ENCODE results near the gene KRTAP19-8.

The KRTAP19-8 gene

DNA sequence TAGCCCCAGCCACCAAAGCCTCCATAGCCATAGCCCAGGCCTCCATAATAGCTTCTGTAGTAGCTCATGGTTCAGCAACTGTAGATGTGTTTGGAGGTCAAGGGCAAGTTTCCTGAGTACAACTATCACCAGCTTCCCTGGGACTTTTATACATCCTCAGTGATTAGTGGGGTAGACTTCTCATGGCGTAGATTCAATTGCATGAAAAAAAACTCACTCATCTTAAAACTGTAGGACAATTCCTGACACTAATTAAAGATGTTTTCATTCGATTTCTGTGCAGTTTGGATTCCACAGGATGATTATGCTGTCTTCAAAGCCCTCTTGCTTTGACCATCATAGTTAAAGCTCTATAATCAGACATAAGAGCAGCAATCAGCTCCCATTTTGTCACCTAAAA, at the start of gene KRTAP19-8:
TSS of gene KRTAP19-8 (minus strand) at position 101 of the 400 bp plus-strand sequence. CDS start at position 68, 33 bp downstream.
- no peak within 1 kb of the TSS for H3K4me3 ChIP-seq (ENCODE audit: low read depth in 1 of 2, low read length in 2 of 2)
- H3K9ac ChIP-seq (ENCODE audit: low read depth in 1 of 2, low read length in 2 of 2) = no peak within 1 kb of the TSS
- H3K27me3 ChIP-seq (ENCODE audit: control insufficient read depth in 1 of 2, insufficient read depth in 2 of 2, low read length in 2 of 2) = no peaks in the 10 kb centered on the region
- no peaks in the 10 kb centered on the region for H3K36me3 ChIP-seq (ENCODE audit: control insufficient read depth in 1 of 2, insufficient read depth in 2 of 2, low read length in 2 of 2)
- no peak within 1 kb of the TSS for H3K27ac ChIP-seq (ENCODE audit: low read depth, low read length)
- H3K9me3 ChIP-seq (ENCODE audit: control insufficient read depth in 1 of 2, low read length in 2 of 2) = peaks cover 0 to 10% of the 10 kb centered on the region in 2 donors
- H3K4me1 ChIP-seq (ENCODE audit: control insufficient read depth in 1 of 2, insufficient read depth in 2 of 2, low read length in 2 of 2) = no peaks in the 10 kb centered on the region

GRCh38 chr21:31087639-31088473, 49.6 kb upstream of the KRTAP19-8 start:
- no peak overlapping the region for H3K4me3 ChIP-seq (ENCODE audit: low read depth in 1 of 2, low read length in 2 of 2)
- H3K9ac ChIP-seq (ENCODE audit: low read depth in 1 of 2, low read length in 2 of 2) = no peak overlapping the region
- no peaks in the 10 kb centered on the region for H3K27me3 ChIP-seq (ENCODE audit: control insufficient read depth in 1 of 2, insufficient read depth in 2 of 2, low read length in 2 of 2)
- H3K36me3 ChIP-seq (ENCODE audit: control insufficient read depth in 1 of 2, insufficient read depth in 2 of 2, low read length in 2 of 2) = no peaks in the 10 kb centered on the region
- H3K9me3 ChIP-seq (ENCODE audit: control insufficient read depth in 1 of 2, low read length in 2 of 2) = no peaks in the 10 kb centered on the region
- no peaks in the 10 kb centered on the region for H3K4me1 ChIP-seq (ENCODE audit: control insufficient read depth in 1 of 2, insufficient read depth in 2 of 2, low read length in 2 of 2)
- H3K27ac ChIP-seq (ENCODE audit: low read depth, low read length) = no peak overlapping the region

- no peak overlapping the region for H3K4me3 ChIP-seq (ENCODE audit: low read depth in 1 of 2, low read length in 2 of 2)
- no peaks in the 10 kb centered on the region for H3K4me1 ChIP-seq (ENCODE audit: control insufficient read depth in 1 of 2, insufficient read depth in 2 of 2, low read length in 2 of 2)
- H3K27me3 ChIP-seq (ENCODE audit: control insufficient read depth in 1 of 2, insufficient read depth in 2 of 2, low read length in 2 of 2) = no peaks in the 10 kb centered on the region
- no peaks in the 10 kb centered on the region for H3K9me3 ChIP-seq (ENCODE audit: control insufficient read depth in 1 of 2, low read length in 2 of 2)
- H3K9ac ChIP-seq (ENCODE audit: low read depth in 1 of 2, low read length in 2 of 2) = no peak overlapping the region
- no peak overlapping the region for H3K27ac ChIP-seq (ENCODE audit: low read depth, low read length)
- no peaks in the 10 kb centered on the region for H3K36me3 ChIP-seq (ENCODE audit: control insufficient read depth in 1 of 2, insufficient read depth in 2 of 2, low read length in 2 of 2)
Observed at GRCh38 chr21:31084689-31085088, 46.4 kb upstream of the KRTAP19-8 start.

DNA sequence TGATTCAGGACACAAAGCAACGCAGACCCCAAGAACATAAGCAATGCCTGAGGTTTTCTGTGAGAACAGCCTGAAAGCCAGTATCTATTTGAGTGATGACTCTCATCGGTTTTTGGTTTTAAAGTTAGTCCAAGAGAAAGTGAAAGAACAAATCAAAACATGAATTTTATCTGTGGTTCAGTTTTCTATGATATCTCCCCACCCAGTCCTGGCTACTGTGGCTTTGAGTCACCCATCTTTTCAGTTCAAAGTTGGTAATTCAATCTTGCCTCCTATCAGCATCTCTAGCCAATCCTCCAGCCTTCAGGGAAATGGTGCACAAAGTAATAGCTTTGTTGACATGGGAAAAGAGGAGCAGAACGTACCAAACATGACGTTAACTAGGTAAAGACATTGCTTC, 40.5 kb upstream of the KRTAP19-8 start:
- H3K27ac ChIP-seq (ENCODE audit: low read depth, low read length) = no peak overlapping the region
- H3K9me3 ChIP-seq (ENCODE audit: control insufficient read depth in 1 of 2, low read length in 2 of 2) = no peaks in the 10 kb centered on the region
- no peak overlapping the region for H3K9ac ChIP-seq (ENCODE audit: low read depth in 1 of 2, low read length in 2 of 2)
- no peaks in the 10 kb centered on the region for H3K27me3 ChIP-seq (ENCODE audit: control insufficient read depth in 1 of 2, insufficient read depth in 2 of 2, low read length in 2 of 2)
- H3K4me3 ChIP-seq (ENCODE audit: low read depth in 1 of 2, low read length in 2 of 2) = no peak overlapping the region
- no peaks in the 10 kb centered on the region for H3K4me1 ChIP-seq (ENCODE audit: control insufficient read depth in 1 of 2, insufficient read depth in 2 of 2, low read length in 2 of 2)
- H3K36me3 ChIP-seq (ENCODE audit: control insufficient read depth in 1 of 2, insufficient read depth in 2 of 2, low read length in 2 of 2) = no peaks in the 10 kb centered on the region

- Histone ChIP-seq H3K4me1 (ENCODE audit: control insufficient read depth in 1 of 2, insufficient read depth in 2 of 2, low read length in 2 of 2) (no peaks in the 10 kb centered on the region), H3K36me3 (ENCODE audit: control insufficient read depth in 1 of 2, insufficient read depth in 2 of 2, low read length in 2 of 2) (no peaks in the 10 kb centered on the region), H3K9me3 (ENCODE audit: control insufficient read depth in 1 of 2, low read length in 2 of 2) (no peaks in the 10 kb centered on the region), H3K27ac (ENCODE audit: low read depth, low read length) (no peak overlapping the region), H3K9ac (ENCODE audit: low read depth in 1 of 2, low read length in 2 of 2) (no peak overlapping the region), H3K27me3 (ENCODE audit: control insufficient read depth in 1 of 2, insufficient read depth in 2 of 2, low read length in 2 of 2) (no peaks in the 10 kb centered on the region), H3K4me3 (ENCODE audit: low read depth in 1 of 2, low read length in 2 of 2) (no peak overlapping the region)
Observed at GRCh38 chr21:31078216-31078615, 39.9 kb upstream of the KRTAP19-8 start.

DNA sequence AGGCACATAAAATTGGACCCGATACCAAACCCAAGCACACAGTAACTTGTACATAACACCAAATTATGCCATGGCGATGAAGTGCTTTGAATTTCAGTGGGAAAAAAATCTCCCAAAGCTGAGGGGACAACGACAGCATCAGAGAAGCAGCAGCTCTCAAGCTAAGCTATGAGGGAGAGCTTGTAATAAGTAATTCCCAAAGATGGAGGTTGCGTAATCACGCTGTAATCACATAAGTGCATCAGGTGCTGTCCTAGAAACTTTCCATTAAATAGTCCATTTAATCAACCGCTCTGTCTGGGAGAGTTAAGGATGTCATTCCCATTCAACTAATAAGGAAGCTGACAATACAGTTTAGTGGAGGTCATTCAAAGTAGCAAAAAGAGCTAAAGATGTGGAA, 37.6 kb upstream of the KRTAP19-8 start:
- H3K9me3 ChIP-seq (ENCODE audit: control insufficient read depth in 1 of 2, low read length in 2 of 2) = no peaks in the 10 kb centered on the region
- H3K4me3 ChIP-seq (ENCODE audit: low read depth in 1 of 2, low read length in 2 of 2) = no peak overlapping the region
- no peaks in the 10 kb centered on the region for H3K27me3 ChIP-seq (ENCODE audit: control insufficient read depth in 1 of 2, insufficient read depth in 2 of 2, low read length in 2 of 2)
- no peaks in the 10 kb centered on the region for H3K4me1 ChIP-seq (ENCODE audit: control insufficient read depth in 1 of 2, insufficient read depth in 2 of 2, low read length in 2 of 2)
- no peak overlapping the region for H3K27ac ChIP-seq (ENCODE audit: low read depth, low read length)
- no peak overlapping the region for H3K9ac ChIP-seq (ENCODE audit: low read depth in 1 of 2, low read length in 2 of 2)
- no peaks in the 10 kb centered on the region for H3K36me3 ChIP-seq (ENCODE audit: control insufficient read depth in 1 of 2, insufficient read depth in 2 of 2, low read length in 2 of 2)

DNA sequence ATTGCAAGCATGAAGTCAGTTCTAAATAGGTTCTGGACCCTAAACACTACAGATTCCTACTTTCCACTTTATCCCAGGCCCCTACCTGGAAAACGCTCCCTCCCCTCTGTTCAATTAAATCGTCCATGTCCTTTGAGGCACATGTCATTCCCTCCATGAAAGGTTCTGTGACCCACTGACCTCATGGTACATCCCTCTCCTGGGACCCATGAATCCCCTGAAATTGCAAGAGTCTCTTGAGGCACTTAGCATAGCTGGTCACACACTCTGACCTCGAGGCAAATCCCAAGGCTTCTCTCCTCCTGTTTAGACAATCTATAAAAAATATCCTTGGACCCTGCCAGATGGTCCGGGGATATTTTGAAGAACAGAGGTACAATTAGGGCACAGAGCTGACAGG, 34.3 kb upstream of the KRTAP19-8 start:
- H3K27ac ChIP-seq (ENCODE audit: low read depth, low read length) = no peak overlapping the region
- H3K36me3 ChIP-seq (ENCODE audit: control insufficient read depth in 1 of 2, insufficient read depth in 2 of 2, low read length in 2 of 2) = no peaks in the 10 kb centered on the region
- H3K4me1 ChIP-seq (ENCODE audit: control insufficient read depth in 1 of 2, insufficient read depth in 2 of 2, low read length in 2 of 2) = no peaks in the 10 kb centered on the region
- H3K9me3 ChIP-seq (ENCODE audit: control insufficient read depth in 1 of 2, low read length in 2 of 2) = no peaks in the 10 kb centered on the region
- no peak overlapping the region for H3K4me3 ChIP-seq (ENCODE audit: low read depth in 1 of 2, low read length in 2 of 2)
- no peak overlapping the region for H3K9ac ChIP-seq (ENCODE audit: low read depth in 1 of 2, low read length in 2 of 2)
- no peaks in the 10 kb centered on the region for H3K27me3 ChIP-seq (ENCODE audit: control insufficient read depth in 1 of 2, insufficient read depth in 2 of 2, low read length in 2 of 2)

- Histone ChIP-seq H3K36me3 (ENCODE audit: control insufficient read depth in 1 of 2, insufficient read depth in 2 of 2, low read length in 2 of 2) (no peaks in the 10 kb centered on the region), H3K9me3 (ENCODE audit: control insufficient read depth in 1 of 2, low read length in 2 of 2) (no peaks in the 10 kb centered on the region), H3K4me3 (ENCODE audit: low read depth in 1 of 2, low read length in 2 of 2) (no peak overlapping the region), H3K27ac (ENCODE audit: low read depth, low read length) (no peak overlapping the region), H3K27me3 (ENCODE audit: control insufficient read depth in 1 of 2, insufficient read depth in 2 of 2, low read length in 2 of 2) (no peaks in the 10 kb centered on the region), H3K9ac (ENCODE audit: low read depth in 1 of 2, low read length in 2 of 2) (no peak overlapping the region), H3K4me1 (ENCODE audit: control insufficient read depth in 1 of 2, insufficient read depth in 2 of 2, low read length in 2 of 2) (no peaks in the 10 kb centered on the region)
Observed at GRCh38 chr21:31064803-31065202, 26.5 kb upstream of the KRTAP19-8 start.

GRCh38 chr21:31052489-31053142, 14.3 kb upstream of the KRTAP19-8 start:
- Histone ChIP-seq H3K36me3 (ENCODE audit: control insufficient read depth in 1 of 2, insufficient read depth in 2 of 2, low read length in 2 of 2) (no peaks in the 10 kb centered on the region), H3K27me3 (ENCODE audit: control insufficient read depth in 1 of 2, insufficient read depth in 2 of 2, low read length in 2 of 2) (no peaks in the 10 kb centered on the region), H3K9me3 (ENCODE audit: control insufficient read depth in 1 of 2, low read length in 2 of 2) (no peaks in the 10 kb centered on the region), H3K4me3 (ENCODE audit: low read depth in 1 of 2, low read length in 2 of 2) (no peak overlapping the region), H3K9ac (ENCODE audit: low read depth in 1 of 2, low read length in 2 of 2) (no peak overlapping the region), H3K4me1 (ENCODE audit: control insufficient read depth in 1 of 2, insufficient read depth in 2 of 2, low read length in 2 of 2) (no peaks in the 10 kb centered on the region), H3K27ac (ENCODE audit: low read depth, low read length) (no peak overlapping the region)

DNA sequence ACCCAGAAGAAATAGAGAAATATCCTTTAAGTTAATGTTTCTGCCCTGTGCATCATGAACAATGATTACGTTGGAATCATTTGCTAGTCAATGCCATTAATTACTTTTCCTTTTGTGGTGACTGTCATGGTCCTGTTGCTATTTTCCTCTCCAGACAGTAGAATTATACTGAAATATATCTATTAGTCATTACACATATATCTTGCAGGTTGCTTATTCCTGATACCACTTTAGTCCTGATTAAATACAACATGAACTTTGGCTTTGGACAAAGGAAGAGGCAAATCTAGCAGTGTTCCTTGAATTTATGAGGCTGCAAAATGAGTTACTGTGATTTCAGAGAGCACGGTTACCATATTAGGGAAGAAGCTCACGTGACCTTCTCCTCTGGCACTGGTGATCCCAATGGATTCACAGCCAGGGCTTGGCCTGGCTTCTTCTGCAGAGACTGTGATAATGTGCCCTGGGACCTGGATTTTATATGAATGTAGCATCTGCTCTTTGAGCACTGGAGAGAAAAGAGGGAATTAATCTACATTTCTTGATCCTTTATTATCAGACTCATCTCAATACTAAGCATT, 12.4 kb upstream of the KRTAP19-8 start:
- no peaks in the 10 kb centered on the region for H3K9me3 ChIP-seq (ENCODE audit: control insufficient read depth in 1 of 2, low read length in 2 of 2)
- no peaks in the 10 kb centered on the region for H3K36me3 ChIP-seq (ENCODE audit: control insufficient read depth in 1 of 2, insufficient read depth in 2 of 2, low read length in 2 of 2)
- H3K27me3 ChIP-seq (ENCODE audit: control insufficient read depth in 1 of 2, insufficient read depth in 2 of 2, low read length in 2 of 2) = no peaks in the 10 kb centered on the region
- no peak overlapping the region for H3K9ac ChIP-seq (ENCODE audit: low read depth in 1 of 2, low read length in 2 of 2)
- no peak overlapping the region for H3K27ac ChIP-seq (ENCODE audit: low read depth, low read length)
- H3K4me3 ChIP-seq (ENCODE audit: low read depth in 1 of 2, low read length in 2 of 2) = no peak overlapping the region
- no peaks in the 10 kb centered on the region for H3K4me1 ChIP-seq (ENCODE audit: control insufficient read depth in 1 of 2, insufficient read depth in 2 of 2, low read length in 2 of 2)

All from duodenal mucosa (tissue), 2 donors.